Heart right ventricle (tissue), 16 donors: Measurements from ENCODE around the gene MAPKAP1. TPM values are rescaled to one million over a fixed set of nuclear protein-coding genes. Genes with fewer than 3 reads are reported as not detected.

Experiments used
- ATAC-seq, 8 donors: fragments of 200-7000 bp; cut with Tn5 transposase; one replicate each; pipeline ENCODE4 v1.9.1; 2020; ENCODE audit warnings: mild to moderate bottlenecking in 8 of 8, moderate library complexity in 8 of 8, moderate number of reproducible peaks in 1 of 8
- DNase-seq, 2 donors: peaks; one replicate each; pipeline ENCODE4 v3.0.0-alpha.2; 2020
- H3K27ac ChIP-seq, 10 donors: fragments of 200-600 bp; sonication (generic) in 2 of 10; one replicate each; pipeline versions ENCODE4 v1.5.0 to v1.8.0; 2020 to 2022; ENCODE audit warnings: mild to moderate bottlenecking in 3 of 10
- H3K27me3 ChIP-seq, 7 donors: fragments of 200-600 bp; one replicate each; pipeline ENCODE4 v1.8.0; 2021 to 2022; ENCODE audit warnings: mild to moderate bottlenecking in 2 of 7
- H3K36me3 ChIP-seq, 9 donors: fragments of 200-600 bp; sonication (generic) in 1 of 9; one replicate each; pipeline versions ENCODE4 v1.5.0 to v1.8.0; 2020 to 2022; ENCODE audit warnings: mild to moderate bottlenecking in 2 of 9
- H3K4me1 ChIP-seq, 9 donors: fragments of 200-600 bp; sonication (generic) in 1 of 9; one replicate each; pipeline versions ENCODE4 v1.5.0 to v1.8.0; 2020 to 2022; ENCODE audit warnings: mild to moderate bottlenecking in 4 of 9
- H3K4me3 ChIP-seq, 10 donors: fragments of 200-600 bp; sonication (generic) in 2 of 10; one replicate each; pipeline versions ENCODE4 v1.5.0 to v1.8.0; 2020 to 2022; ENCODE audit warnings: mild to moderate bottlenecking in 7 of 10, moderate library complexity in 2 of 10
- H3K9me3 ChIP-seq, 11 donors: fragments of 200-600 bp in 10 of 11; sonication (generic) in 2 of 11; one replicate each; pipeline versions ENCODE4 v1.5.0 to v1.8.0; 2013 to 2022; ENCODE audit warnings: mild to moderate bottlenecking in 2 of 11, control low read depth in 1 of 11, moderate library complexity in 1 of 11
- WGBS, 2 donors: extraction: QIAGEN DNeasy Blood & Tissue Kit; methylation state at CpG; one replicate each; pipeline ENCODE4 v1.1.7; 2013; ENCODE audit warnings: inconsistent platforms in 1 of 2; 5-methylcytosine and 5-hydroxymethylcytosine counted together
- intact Hi-C, 10 donors: fragments of 100-400 bp; cut with DNase I; formaldehyde crosslinking; loops; one replicate each; pipeline versions ENCODE4 v1.11.1 to v1.14.2; 2022
- polyA plus RNA-seq, 2 donors: library from polyadenylated mRNA; stranded (reverse); fragments of 200-250 nt; gene quantifications; one replicate each; pipeline ENCODE4 v1.2.3, GENCODE V29; 2013
- total RNA-seq, 10 donors: library from RNA; stranded (reverse); fragmentation: NEBNext Ultra II Directional in 3 of 10; extraction: Animal tissue kit (Norgen Biotek cat#: 25700) in 3 of 10; gene quantifications; one replicate each; pipeline versions ENCODE4 v1.2.1 to v1.2.4, GENCODE V29; 2021 to 2023
- TF ChIP-seq, protein P1 (sequence below), 9 donors: fragments of 200-600 bp; sonication (generic) in 2 of 9; IDR thresholded peaks; one replicate each; pipeline versions ENCODE4 v1.5.0 to v1.8.0; 2021 to 2022; ENCODE audit warnings: antibody characterized with exemption in 9 of 9, mild to moderate bottlenecking in 5 of 9, moderate library complexity in 1 of 9
- donor health status: Arrhythmogenic right ventricular cardiomyopathy.
- donor health status: ischemic (EF 13 %, LVEDD 7.1; RV severe dilation, severe dysfunction).
- donor health status: healthy with polysubstance abuse.
- donor health status: DM: no; HTN: yes; CAD: no.
- donor health status: DM: no; HTN: no; CAD: no.
- donor health status: ischemic (EF 25% LVEDD 6.9; RV normal size, moderate dysfunction).
- donor health status: ischemic (EF 25% LVEDD 5.7; RV mildly dilated, moderate dysfunction).
- donor health status: healthy.
- donor health status: DM: yes; HTN: yes; CAD: no.
- donor health status: Ischemic cardiomyopathy.
- donor health status: ischemic (EF 35%, LVEDD 5.7; RV mildly dilated, moderate dysfunction).
- donor health status: nonischemic (EF 11% LVEDD 7.7; RV severe dilation, severe dysfunction).
- donor health status: DM: yes; HTN: yes; CAD: no.
- donor health status: PGD.
- donor health status: ischemic (EF 29% LVEDD 5.4; RV normal size, mild dysfunction).
- donor health status: nonischemic (EF 23%, LVEDD 6.1; RV moderate dilation, normal function).

Gene MAPKAP1
- total and polyA plus RNA-seq, 12 donors = 102 to 143 (median 116) TPM

DNA sequence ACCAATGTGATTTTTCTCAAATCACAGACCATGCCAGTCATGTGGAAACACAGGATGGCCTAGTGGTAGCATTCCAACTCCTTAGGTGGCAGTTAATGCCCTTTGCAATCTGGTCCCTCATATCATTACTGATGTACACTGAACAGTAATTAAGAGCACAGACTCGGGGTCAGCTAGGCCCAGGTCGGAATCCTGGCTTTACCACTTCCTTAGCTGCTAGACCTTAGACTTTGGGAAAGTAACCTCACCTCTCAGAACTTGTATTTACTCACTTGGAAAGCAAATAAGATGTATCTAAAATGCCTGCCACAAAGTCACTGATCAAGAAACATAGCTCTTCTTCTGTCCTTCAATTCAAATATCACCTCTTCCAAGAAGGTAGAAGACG lies 112.8 kb downstream of the MAPKAP1 start:
- Histone ChIP-seq H3K4me3 (no peak overlapping the region), H3K36me3 (no peaks in the 10 kb centered on the region), H3K27ac (no peak overlapping the region), H3K9me3 (no peaks in the 10 kb centered on the region), H3K4me1 (peaks cover 0 to 17% (median 8%) of the 10 kb centered on the region in 9 donors), H3K27me3 (no peaks in the 10 kb centered on the region)
- DNase-seq (no peak), ATAC-seq (no peak)
- intact Hi-C loops = no loop called here
- 90 to 92% methylated on average over 3 of the region's 3 CpGs for WGBS, 2 donors
- TF ChIP-seq, protein P1, sequence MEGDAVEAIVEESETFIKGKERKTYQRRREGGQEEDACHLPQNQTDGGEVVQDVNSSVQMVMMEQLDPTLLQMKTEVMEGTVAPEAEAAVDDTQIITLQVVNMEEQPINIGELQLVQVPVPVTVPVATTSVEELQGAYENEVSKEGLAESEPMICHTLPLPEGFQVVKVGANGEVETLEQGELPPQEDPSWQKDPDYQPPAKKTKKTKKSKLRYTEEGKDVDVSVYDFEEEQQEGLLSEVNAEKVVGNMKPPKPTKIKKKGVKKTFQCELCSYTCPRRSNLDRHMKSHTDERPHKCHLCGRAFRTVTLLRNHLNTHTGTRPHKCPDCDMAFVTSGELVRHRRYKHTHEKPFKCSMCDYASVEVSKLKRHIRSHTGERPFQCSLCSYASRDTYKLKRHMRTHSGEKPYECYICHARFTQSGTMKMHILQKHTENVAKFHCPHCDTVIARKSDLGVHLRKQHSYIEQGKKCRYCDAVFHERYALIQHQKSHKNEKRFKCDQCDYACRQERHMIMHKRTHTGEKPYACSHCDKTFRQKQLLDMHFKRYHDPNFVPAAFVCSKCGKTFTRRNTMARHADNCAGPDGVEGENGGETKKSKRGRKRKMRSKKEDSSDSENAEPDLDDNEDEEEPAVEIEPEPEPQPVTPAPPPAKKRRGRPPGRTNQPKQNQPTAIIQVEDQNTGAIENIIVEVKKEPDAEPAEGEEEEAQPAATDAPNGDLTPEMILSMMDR (IDR thresholded peaks at IDR 0.05) = no peak

DNA sequence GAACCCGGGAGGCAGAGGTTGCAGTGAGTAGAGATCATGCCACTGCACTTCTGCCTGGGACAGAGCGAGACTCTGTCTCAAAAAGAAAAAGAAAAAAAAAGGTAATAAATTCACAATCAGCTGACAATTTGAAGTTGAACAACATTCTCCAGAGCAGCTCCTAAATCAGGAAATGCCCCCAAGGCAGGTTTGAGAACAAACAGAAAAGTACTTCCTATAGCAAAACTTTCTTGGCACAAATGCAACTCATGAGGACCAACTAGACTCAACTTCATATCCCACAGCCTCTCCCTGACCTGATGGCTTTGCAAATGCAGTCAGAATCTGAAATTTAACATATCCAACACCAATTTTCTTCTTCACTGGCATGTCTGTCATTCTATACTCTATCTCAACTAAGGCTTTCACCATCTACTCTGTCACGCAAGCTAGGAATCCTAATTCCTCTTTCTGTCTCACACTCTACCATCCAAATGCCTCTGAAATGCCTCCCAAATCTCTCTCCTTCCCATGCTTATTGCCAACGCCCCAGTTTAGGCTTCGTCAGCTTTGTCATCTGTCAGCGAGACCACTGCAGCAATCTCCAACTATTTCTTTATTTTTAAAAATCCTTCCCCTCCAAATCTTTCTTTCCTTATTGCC lies 113.3 kb downstream of the MAPKAP1 start:
- Histone ChIP-seq H3K27ac (no peak overlapping the region), H3K4me3 (no peak overlapping the region), H3K9me3 (no peaks in the 10 kb centered on the region), H3K4me1 (peaks cover 0 to 17% (median 8%) of the 10 kb centered on the region in 9 donors), H3K36me3 (no peaks in the 10 kb centered on the region), H3K27me3 (no peaks in the 10 kb centered on the region)
- 89 to 94% methylated on average over 6 of the region's 6 CpGs for WGBS, 2 donors
- intact Hi-C loops = no loop called here
- TF ChIP-seq, protein P1 (IDR thresholded peaks at IDR 0.05) = no peak
- no peak for DNase-seq
- ATAC-seq = no peak

DNA sequence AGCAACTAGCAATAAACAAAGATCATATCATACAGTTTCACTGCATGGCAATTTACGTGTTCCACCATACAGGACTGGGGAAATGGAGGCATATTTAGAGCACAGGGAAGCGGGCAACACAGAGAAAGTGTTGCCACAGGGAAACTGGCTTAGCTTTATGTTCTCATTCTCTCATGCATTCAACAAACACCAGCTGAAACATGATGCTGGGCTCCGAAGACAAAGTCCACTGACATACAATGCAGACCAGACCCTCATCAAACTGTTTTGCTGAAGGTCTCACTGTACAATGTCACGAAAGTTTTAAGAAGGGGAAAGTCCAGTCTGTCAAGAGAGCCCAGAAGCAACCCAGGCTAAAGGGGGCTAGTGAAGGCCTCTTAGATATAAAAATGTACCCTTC lies 115.1 kb downstream of the MAPKAP1 start:
- Histone ChIP-seq H3K27me3 (no peaks in the 10 kb centered on the region), H3K27ac (no peak overlapping the region), H3K4me1 (peaks cover 0 to 17% (median 8%) of the 10 kb centered on the region in 9 donors), H3K36me3 (no peaks in the 10 kb centered on the region), H3K9me3 (no peaks in the 10 kb centered on the region), H3K4me3 (no peak overlapping the region)
- intact Hi-C loops = no loop called here
- ATAC-seq (no peak), DNase-seq (no peak)
- 98% methylated on average over 4 of the region's 4 CpGs for WGBS, 2 donors
- TF ChIP-seq, protein P1 (IDR thresholded peaks at IDR 0.05) = no peak

DNA sequence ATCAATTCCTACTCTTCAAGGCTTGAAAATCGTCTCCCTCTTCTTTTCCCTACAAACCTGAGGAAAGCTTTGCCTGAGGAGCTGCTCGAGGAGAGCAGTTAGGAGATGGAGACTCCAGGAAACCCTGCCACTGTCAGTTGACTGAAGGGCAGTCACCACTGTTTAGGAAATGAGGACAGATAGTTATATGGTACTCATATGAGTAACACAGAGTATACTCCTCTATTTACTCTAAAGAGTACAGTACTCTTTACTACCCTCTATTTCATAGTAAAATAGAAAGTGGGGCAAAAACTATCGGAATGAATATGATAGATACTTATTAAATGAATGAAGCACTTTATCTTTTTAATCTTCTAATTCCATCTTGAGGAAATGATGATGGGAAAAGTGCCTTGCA lies 115.8 kb downstream of the MAPKAP1 start:
- peaks cover 0 to 17% (median 8%) of the 10 kb centered on the region in 9 donors for H3K4me1 ChIP-seq

More for the DNA sequence above, 115.8 kb downstream of the MAPKAP1 start:
- ATAC-seq = no peak
- 89 to 96% methylated on average over 3 of the region's 3 CpGs for WGBS, 2 donors
- H3K36me3 ChIP-seq = no peaks in the 10 kb centered on the region
- no peak for DNase-seq
- H3K27me3 ChIP-seq = no peaks in the 10 kb centered on the region
- H3K4me3 ChIP-seq = no peak overlapping the region
- H3K27ac ChIP-seq = no peak overlapping the region
- H3K9me3 ChIP-seq = no peaks in the 10 kb centered on the region
- intact Hi-C loops = no loop called here
- TF ChIP-seq, protein P1 (IDR thresholded peaks at IDR 0.05) = no peak
